ENCODE measurements around the gene CPM. TPM values are rescaled to one million over a fixed set of nuclear protein-coding genes. Genes with fewer than 3 reads are reported as not detected.

CPM gene
- total and polyA plus RNA-seq, 7 donors, result 2.2 to 13.3 (median 5.8) TPM

GRCh38 chr12:68828672-68829068 lies 104.3 kb downstream of the CPM start:
- no peaks in the 10 kb centered on the region for H3K4me1 ChIP-seq
- ATAC-seq (no peak), DNase-seq (no peak)
- TF ChIP-seq CTCF (IDR thresholded peaks at IDR 0.05), result no peak
- WGBS, 3 donors, result 91 to 95% (median 93%) methylated on average over 7 of the region's 7 CpGs
- H3K27ac ChIP-seq, result no peak overlapping the region
- H3K9me3 ChIP-seq, result no peaks in the 10 kb centered on the region
- intact Hi-C loops (cut with DNase I), result no loop called here
- peaks cover 5 to 97% of the 10 kb centered on the region in 2 donors for H3K36me3 ChIP-seq (ENCODE audit: insufficient read depth in 1 of 2, low read depth in 1 of 2)
- no peaks in the 10 kb centered on the region for H3K27me3 ChIP-seq (ENCODE audit: insufficient read depth in 3 of 3, low read length in 2 of 3)
- no peak overlapping the region for H3K4me3 ChIP-seq

GRCh38 chr12:68827895-68828671 lies 104.9 kb downstream of the CPM start:
- H3K9me3 ChIP-seq, result no peaks in the 10 kb centered on the region
- no peaks in the 10 kb centered on the region for H3K4me1 ChIP-seq
- no peak overlapping the region for H3K27ac ChIP-seq
- peaks cover 5 to 98% of the 10 kb centered on the region in 2 donors for H3K36me3 ChIP-seq (ENCODE audit: insufficient read depth in 1 of 2, low read depth in 1 of 2)
- no peak overlapping the region for H3K4me3 ChIP-seq
- DNase-seq (no peak), ATAC-seq (no peak)
- no peak for TF ChIP-seq CTCF (IDR thresholded peaks at IDR 0.05)
- intact Hi-C loops (cut with DNase I), result no loop called here
- no peaks in the 10 kb centered on the region for H3K27me3 ChIP-seq (ENCODE audit: insufficient read depth in 3 of 3, low read length in 2 of 3)
- 81 to 88% (median 86%) methylated on average over 5 of the region's 5 CpGs for WGBS, 3 donors

- TF ChIP-seq CTCF (IDR thresholded peaks at IDR 0.05), result no peak
- Histone ChIP-seq H3K9me3 (no peaks in the 10 kb centered on the region), H3K27me3 (ENCODE audit: insufficient read depth in 3 of 3, low read length in 2 of 3) (no peaks in the 10 kb centered on the region), H3K4me1 (no peaks in the 10 kb centered on the region), H3K27ac (no peak overlapping the region), H3K4me3 (no peak overlapping the region), H3K36me3 (ENCODE audit: insufficient read depth in 1 of 2, low read depth in 1 of 2) (peaks cover 0 to 100% of the 10 kb centered on the region in 2 donors)
- DNase-seq, result no peak
- ATAC-seq, result no peak
- WGBS, 3 donors, result 89 to 97% (median 92%) methylated on average over 11 of the region's 11 CpGs
- intact Hi-C loops (cut with DNase I), result no loop called here
Measured at GRCh38 chr12:68825569-68826217, 107.3 kb downstream of the CPM start.

GRCh38 chr12:68824597-68825250 lies 108.2 kb downstream of the CPM start:
- intact Hi-C loops (cut with DNase I), result no loop called here
- 96 to 97% (median 96%) methylated on average over 16 of the region's 16 CpGs for WGBS, 3 donors

More at GRCh38 chr12:68824597-68825250, 108.2 kb downstream of the CPM start:
- Histone ChIP-seq H3K9me3 (no peaks in the 10 kb centered on the region), H3K27me3 (ENCODE audit: insufficient read depth in 3 of 3, low read length in 2 of 3) (no peaks in the 10 kb centered on the region), H3K4me3 (no peak overlapping the region), H3K36me3 (ENCODE audit: insufficient read depth in 1 of 2, low read depth in 1 of 2) (peaks cover 0 to 100% of the 10 kb centered on the region in 2 donors), H3K4me1 (no peaks in the 10 kb centered on the region), H3K27ac (no peak overlapping the region)
- no peak for TF ChIP-seq CTCF (IDR thresholded peaks at IDR 0.05)
- DNase-seq, result no peak
- no peak for ATAC-seq
